ENCODE data around the gene STAG3.

GRCh38 chr7:100148225-100148558, 29.5 kb upstream of the STAG3 start:
- TF ChIP-seq, protein P1, sequence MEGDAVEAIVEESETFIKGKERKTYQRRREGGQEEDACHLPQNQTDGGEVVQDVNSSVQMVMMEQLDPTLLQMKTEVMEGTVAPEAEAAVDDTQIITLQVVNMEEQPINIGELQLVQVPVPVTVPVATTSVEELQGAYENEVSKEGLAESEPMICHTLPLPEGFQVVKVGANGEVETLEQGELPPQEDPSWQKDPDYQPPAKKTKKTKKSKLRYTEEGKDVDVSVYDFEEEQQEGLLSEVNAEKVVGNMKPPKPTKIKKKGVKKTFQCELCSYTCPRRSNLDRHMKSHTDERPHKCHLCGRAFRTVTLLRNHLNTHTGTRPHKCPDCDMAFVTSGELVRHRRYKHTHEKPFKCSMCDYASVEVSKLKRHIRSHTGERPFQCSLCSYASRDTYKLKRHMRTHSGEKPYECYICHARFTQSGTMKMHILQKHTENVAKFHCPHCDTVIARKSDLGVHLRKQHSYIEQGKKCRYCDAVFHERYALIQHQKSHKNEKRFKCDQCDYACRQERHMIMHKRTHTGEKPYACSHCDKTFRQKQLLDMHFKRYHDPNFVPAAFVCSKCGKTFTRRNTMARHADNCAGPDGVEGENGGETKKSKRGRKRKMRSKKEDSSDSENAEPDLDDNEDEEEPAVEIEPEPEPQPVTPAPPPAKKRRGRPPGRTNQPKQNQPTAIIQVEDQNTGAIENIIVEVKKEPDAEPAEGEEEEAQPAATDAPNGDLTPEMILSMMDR (IDR thresholded peaks at IDR 0.05; ENCODE audit: poor library complexity) = no peak
- no peak for TF ChIP-seq EZH2 (IDR thresholded peaks at IDR 0.05; ENCODE audit: borderline replicate concordance)
